ENCODE data around the gene ZBTB48.
"Not testable (repeated sequence)": the region's sequence is repeated elsewhere in the genome, so short reads cannot be mapped to it uniquely, and the experiment has no call there.

The ZBTB48 gene

GRCh38 chr1:6579374-6580118 is at the start of gene ZBTB48:
ZBTB48 (plus strand) TSS chr1:6579994; CDS start chr1:6580610, 616 bp downstream.
- peak; percentile 99 for DNase-seq (ENCODE audit: low read depth, low spot score)

GRCh38 chr1:6530504-6531160 is 49.2 kb upstream of the ZBTB48 start:
- DNase-seq (ENCODE audit: low read depth, low spot score) = no peak

GRCh38 chr1:6531996-6532395 is 47.8 kb upstream of the ZBTB48 start:
- DNase-seq (ENCODE audit: low read depth, low spot score) = no peak

GRCh38 chr1:6534248-6534822 is 45.5 kb upstream of the ZBTB48 start:
- no peak for DNase-seq (ENCODE audit: low read depth, low spot score)

GRCh38 chr1:6535214-6535613 is 44.6 kb upstream of the ZBTB48 start:
- no peak for DNase-seq (ENCODE audit: low read depth, low spot score)

GRCh38 chr1:6536291-6536690 is 43.5 kb upstream of the ZBTB48 start:
- DNase-seq (ENCODE audit: low read depth, low spot score) = no peak

- DNase-seq (ENCODE audit: low read depth, low spot score) = no peak
Measured at GRCh38 chr1:6538956-6539355, 40.8 kb upstream of the ZBTB48 start.

GRCh38 chr1:6544831-6545230 is 35.0 kb upstream of the ZBTB48 start:
- no peak for DNase-seq (ENCODE audit: low read depth, low spot score)

GRCh38 chr1:6545276-6546112 is 34.3 kb upstream of the ZBTB48 start:
- DNase-seq (ENCODE audit: low read depth, low spot score) = no peak

- DNase-seq (ENCODE audit: low read depth, low spot score) = no peak
Measured at GRCh38 chr1:6546326-6546725, 33.5 kb upstream of the ZBTB48 start.

GRCh38 chr1:6547301-6547700 is 32.5 kb upstream of the ZBTB48 start:
- no peak for DNase-seq (ENCODE audit: low read depth, low spot score)

GRCh38 chr1:6554031-6554906 is 25.5 kb upstream of the ZBTB48 start, which contains the start of gene NOL9:
NOL9 (minus strand) TSS chr1:6554513; CDS start chr1:6554502, 11 bp downstream.
- peak; percentile 98 for DNase-seq (ENCODE audit: low read depth, low spot score)

- DNase-seq (ENCODE audit: low read depth, low spot score) = no peak
Measured at GRCh38 chr1:6554907-6555778, 24.7 kb upstream of the ZBTB48 start, which contains the start of gene TAS1R1. TAS1R1 (plus strand) TSS chr1:6555307; CDS start chr1:6555374, 67 bp downstream.

GRCh38 chr1:6557597-6557996 is 22.2 kb upstream of the ZBTB48 start:
- DNase-seq (ENCODE audit: low read depth, low spot score) = no peak

GRCh38 chr1:6559161-6559560 is 20.6 kb upstream of the ZBTB48 start:
- DNase-seq (ENCODE audit: low read depth, low spot score) = not testable (repeated sequence)

- no peak for DNase-seq (ENCODE audit: low read depth, low spot score)
Measured at GRCh38 chr1:6560267-6560666, 19.5 kb upstream of the ZBTB48 start.

- no peak for DNase-seq (ENCODE audit: low read depth, low spot score)
Measured at GRCh38 chr1:6569033-6569432, 10.8 kb upstream of the ZBTB48 start.

GRCh38 chr1:6570100-6570499 is 9.7 kb upstream of the ZBTB48 start:
- DNase-seq (ENCODE audit: low read depth, low spot score) = no peak

- DNase-seq (ENCODE audit: low read depth, low spot score) = no peak
Measured at GRCh38 chr1:6570987-6571386, 8.8 kb upstream of the ZBTB48 start.

Data from ELF-1 (cell line).